ENCODE data around the gene KCNQ2. TPM values are rescaled to one million over a fixed set of nuclear protein-coding genes. Genes with fewer than 3 reads are reported as not detected.

KCNQ2 gene
- total and polyA plus RNA-seq, 12 donors = 0.03 to 3.8 (median 1.4) TPM; not detected in 7

GRCh38 chr20:63372971-63373885, 99.2 kb downstream of the KCNQ2 start:
- no peak overlapping the region for H3K27ac ChIP-seq
- WGBS, 2 donors = 59 to 69% methylated on average over 31 to 34 of the region's 34 CpGs
- intact Hi-C loops (cut with DNase I) = no loop called here
- H3K4me3 ChIP-seq = no peak overlapping the region
- H3K27me3 ChIP-seq = peaks cover 7 to 68% (median 54%) of the 10 kb centered on the region in 7 donors
- TF ChIP-seq, protein P1, sequence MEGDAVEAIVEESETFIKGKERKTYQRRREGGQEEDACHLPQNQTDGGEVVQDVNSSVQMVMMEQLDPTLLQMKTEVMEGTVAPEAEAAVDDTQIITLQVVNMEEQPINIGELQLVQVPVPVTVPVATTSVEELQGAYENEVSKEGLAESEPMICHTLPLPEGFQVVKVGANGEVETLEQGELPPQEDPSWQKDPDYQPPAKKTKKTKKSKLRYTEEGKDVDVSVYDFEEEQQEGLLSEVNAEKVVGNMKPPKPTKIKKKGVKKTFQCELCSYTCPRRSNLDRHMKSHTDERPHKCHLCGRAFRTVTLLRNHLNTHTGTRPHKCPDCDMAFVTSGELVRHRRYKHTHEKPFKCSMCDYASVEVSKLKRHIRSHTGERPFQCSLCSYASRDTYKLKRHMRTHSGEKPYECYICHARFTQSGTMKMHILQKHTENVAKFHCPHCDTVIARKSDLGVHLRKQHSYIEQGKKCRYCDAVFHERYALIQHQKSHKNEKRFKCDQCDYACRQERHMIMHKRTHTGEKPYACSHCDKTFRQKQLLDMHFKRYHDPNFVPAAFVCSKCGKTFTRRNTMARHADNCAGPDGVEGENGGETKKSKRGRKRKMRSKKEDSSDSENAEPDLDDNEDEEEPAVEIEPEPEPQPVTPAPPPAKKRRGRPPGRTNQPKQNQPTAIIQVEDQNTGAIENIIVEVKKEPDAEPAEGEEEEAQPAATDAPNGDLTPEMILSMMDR (IDR thresholded peaks at IDR 0.05) = no peak
- peaks cover 4 to 15% (median 10%) of the 10 kb centered on the region in 9 donors for H3K4me1 ChIP-seq
- H3K36me3 ChIP-seq = no peaks in the 10 kb centered on the region
- ATAC-seq = no peak
- peak in 1 of 2 donors; percentile 2 for DNase-seq
- H3K9me3 ChIP-seq = no peaks in the 10 kb centered on the region

- Histone ChIP-seq H3K27ac (no peak overlapping the region), H3K4me3 (no peak overlapping the region), H3K36me3 (no peaks in the 10 kb centered on the region), H3K4me1 (peaks cover 4 to 15% (median 10%) of the 10 kb centered on the region in 9 donors), H3K27me3 (peaks cover 7 to 50% (median 36%) of the 10 kb centered on the region in 7 donors), H3K9me3 (no peaks in the 10 kb centered on the region)
- intact Hi-C loops (cut with DNase I) = no loop called here
- DNase-seq (no peak), ATAC-seq (no peak)
- TF ChIP-seq, protein P1 (IDR thresholded peaks at IDR 0.05) = no peak
- 69 to 74% methylated on average over 28 of the region's 28 CpGs for WGBS, 2 donors
Observed at GRCh38 chr20:63371291-63371865, 101.1 kb downstream of the KCNQ2 start.

DNA sequence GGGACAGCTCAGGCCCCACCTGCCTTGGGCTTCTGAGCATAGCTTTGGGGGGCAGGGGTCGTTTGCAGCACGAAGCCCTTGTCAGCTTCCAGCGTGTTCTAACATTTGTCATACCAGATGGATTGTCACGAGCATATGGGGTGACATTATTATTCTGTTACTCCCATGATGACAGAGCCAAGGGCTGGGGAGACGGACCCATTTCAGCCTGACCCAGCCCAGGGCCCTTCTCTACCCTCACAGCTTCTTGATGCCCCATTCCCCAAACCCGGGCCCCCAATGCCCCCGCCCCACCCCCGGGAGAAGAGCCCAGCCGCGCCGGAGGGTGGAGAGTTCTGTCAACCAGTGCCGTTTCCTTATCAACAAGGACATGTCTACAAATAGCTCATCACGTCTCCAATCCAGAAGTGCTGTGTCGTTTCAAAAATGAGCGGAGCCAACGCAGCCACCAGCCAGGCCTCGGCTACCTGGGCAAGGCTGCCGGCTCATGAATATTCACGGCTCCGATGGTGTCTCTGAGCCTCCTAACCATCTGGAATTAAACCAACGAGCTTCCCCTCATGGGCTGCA, 101.8 kb downstream of the KCNQ2 start:
- intact Hi-C loops (cut with DNase I) = no loop called here
- Histone ChIP-seq H3K4me3 (no peak overlapping the region), H3K36me3 (no peaks in the 10 kb centered on the region), H3K27ac (no peak overlapping the region), H3K27me3 (peaks cover 7 to 47% (median 32%) of the 10 kb centered on the region in 7 donors), H3K4me1 (peaks cover 4 to 15% (median 10%) of the 10 kb centered on the region in 9 donors), H3K9me3 (no peaks in the 10 kb centered on the region)
- WGBS, 2 donors = 12 to 20% methylated on average over 21 of the region's 21 CpGs
- ATAC-seq (peak; percentile 49 to 87 (median 74)), DNase-seq (peak in 1 of 2 donors; percentile 35)
- TF ChIP-seq, protein P1 (IDR thresholded peaks at IDR 0.05) = no peak

All from heart right ventricle (tissue), 16 donors.